DOHH2 (cell line): ENCODE results near the gene SLC6A9.

Source experiments
- H3F3A ChIP-seq: fragments of 200-600 bp; sonication (generic), shearing (Covaris generic); 2 replicates; pipeline ENCODE4 v1.6.0; 2016; ENCODE audit warnings: antibody characterized with exemption, mild to moderate bottlenecking; ENCODE audit not compliant: control insufficient read depth, insufficient read depth
- H3K27ac ChIP-seq: fragments of 200-600 bp; sonication (generic); 2 replicates; pipeline ENCODE4 v1.5.1; 2014; ENCODE audit warnings: low read depth, mild to moderate bottlenecking, low read length, moderate library complexity
- H3K27me3 ChIP-seq: fragments of 200-600 bp; sonication (generic); 2 replicates; pipeline ENCODE4 v1.6.1; 2014; ENCODE audit warnings: mild to moderate bottlenecking, low read length, mixed read lengths; ENCODE audit not compliant: control insufficient read depth
- H3K36me3 ChIP-seq: fragments of 200-600 bp; sonication (generic); 2 replicates; pipeline ENCODE4 v1.6.1; 2014; ENCODE audit warnings: mild to moderate bottlenecking, low read length, moderate library complexity, mixed read lengths; ENCODE audit not compliant: control insufficient read depth
- H3K4me1 ChIP-seq: fragments of 200-600 bp; sonication (generic); 2 replicates; pipeline ENCODE4 v1.6.1; 2014; ENCODE audit warnings: mild to moderate bottlenecking, low read length, mixed read lengths; ENCODE audit not compliant: control insufficient read depth
- H3K4me2 ChIP-seq: fragments of 200-600 bp; sonication (generic); 2 replicates; pipeline ENCODE4 v1.6.0; 2014; ENCODE audit warnings: mild to moderate bottlenecking, low read length, moderate library complexity
- H3K4me3 ChIP-seq: fragments of 200-600 bp; sonication (generic); 2 replicates; pipeline ENCODE4 v1.5.1; 2014; ENCODE audit warnings: mild to moderate bottlenecking, low read length, mixed read lengths
- H3K79me2 ChIP-seq: fragments of 200-600 bp; sonication (generic); 2 replicates; pipeline ENCODE4 v1.6.1; 2014; ENCODE audit warnings: mild to moderate bottlenecking, low read length, mixed read lengths; ENCODE audit not compliant: control insufficient read depth
- H3K9me2 ChIP-seq: fragments of 200-600 bp; sonication (generic); replicated peaks from 2 replicates; pipeline ENCODE4 v1.6.1; 2014; ENCODE audit warnings: mild to moderate bottlenecking, low read length, mixed read lengths; ENCODE audit not compliant: control insufficient read depth
- H3K9me3 ChIP-seq: fragments of 200-600 bp; sonication (generic); 2 replicates; pipeline ENCODE4 v1.6.1; 2014; ENCODE audit warnings: antibody characterized with exemption, low read length, mixed read lengths; ENCODE audit not compliant: control insufficient read depth, insufficient read depth
- H4K20me1 ChIP-seq: fragments of 200-600 bp; sonication (generic); 2 replicates; pipeline ENCODE4 v1.6.0; 2014; ENCODE audit warnings: low read depth, mild to moderate bottlenecking, antibody characterized with exemption, low read length, moderate library complexity; ENCODE audit not compliant: control insufficient read depth, insufficient read depth
- EZH2phosphoT487 ChIP-seq: fragments of 200-600 bp; sonication (generic); IDR thresholded peaks from 2 replicates; pipeline ENCODE4 v1.6.1; 2017; ENCODE audit warnings: borderline replicate concordance, mild to moderate bottlenecking, antibody characterized with exemption, low read length, moderate library complexity, mixed read lengths
- TF ChIP-seq, protein P1 (sequence below): fragments of 200-600 bp; sonication (generic); IDR thresholded peaks from one replicate; pipeline ENCODE4 v1.5.1; 2014; ENCODE audit warnings: antibody characterized with exemption, mild to moderate bottlenecking, low read depth, low read length; ENCODE audit not compliant: poor library complexity, severe bottlenecking

SLC6A9 gene

DNA sequence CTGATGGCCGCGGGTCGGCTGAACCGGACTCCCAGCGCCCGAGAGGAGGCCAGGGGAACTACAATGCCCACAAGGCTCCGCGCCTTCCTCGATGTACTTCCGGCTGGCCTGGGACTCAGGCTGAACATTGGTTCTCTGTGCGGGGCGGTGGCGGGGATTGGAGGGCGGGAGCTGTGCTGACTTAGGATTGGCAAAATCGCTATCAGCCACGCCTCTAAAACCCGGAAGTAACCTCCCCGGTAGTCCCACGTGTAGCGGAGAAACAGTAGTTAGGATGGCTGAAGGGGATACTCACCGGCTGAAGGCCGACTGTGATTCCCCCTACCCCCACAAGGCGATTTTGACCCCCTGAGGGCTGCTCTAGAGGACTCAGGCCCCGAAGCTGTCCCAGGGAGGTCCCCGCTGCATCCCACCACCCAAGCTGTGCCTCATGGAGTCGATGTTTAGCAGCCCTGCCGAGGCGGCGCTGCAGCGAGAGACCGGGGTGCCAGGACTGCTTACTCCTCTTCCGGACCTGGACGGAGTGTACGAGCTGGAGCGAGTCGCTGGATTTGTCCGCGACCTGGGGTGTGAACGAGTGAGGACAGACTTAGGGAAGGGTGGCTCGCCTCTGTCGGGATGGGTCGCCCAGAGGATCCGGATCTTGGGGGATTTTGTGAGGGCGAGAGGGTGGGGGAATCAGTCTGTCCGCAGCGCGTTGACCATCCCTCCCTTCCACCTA, 61.4 kb downstream of the SLC6A9 start, which contains the start of gene DPH2:
DPH2 (plus strand) TSS at position 265 of the 721 bp plus-strand sequence; CDS start at position 431, 166 bp downstream.
- Histone ChIP-seq H3K4me2 (peak within 1 kb of the TSS; percentile 89), H4K20me1 (no peaks in the 10 kb centered on the region), H3K36me3 (peaks cover 36% of the 10 kb centered on the region), H3K79me2 (peaks cover 23% of the 10 kb centered on the region), H3K27ac (no peak within 1 kb of the TSS), H3K4me1 (peaks cover 25% of the 10 kb centered on the region), H3K4me3 (peak within 1 kb of the TSS; percentile 95), H3K9me2 (no peaks in the 10 kb centered on the region), H3K9me3 (no peaks in the 10 kb centered on the region), H3F3A (peaks cover 12% of the 10 kb centered on the region; the same call in 1 of the 2 replicates), H3K27me3 (no peaks in the 10 kb centered on the region)
- TF ChIP-seq EZH2phosphoT487 = no peak
- TF ChIP-seq, protein P1, sequence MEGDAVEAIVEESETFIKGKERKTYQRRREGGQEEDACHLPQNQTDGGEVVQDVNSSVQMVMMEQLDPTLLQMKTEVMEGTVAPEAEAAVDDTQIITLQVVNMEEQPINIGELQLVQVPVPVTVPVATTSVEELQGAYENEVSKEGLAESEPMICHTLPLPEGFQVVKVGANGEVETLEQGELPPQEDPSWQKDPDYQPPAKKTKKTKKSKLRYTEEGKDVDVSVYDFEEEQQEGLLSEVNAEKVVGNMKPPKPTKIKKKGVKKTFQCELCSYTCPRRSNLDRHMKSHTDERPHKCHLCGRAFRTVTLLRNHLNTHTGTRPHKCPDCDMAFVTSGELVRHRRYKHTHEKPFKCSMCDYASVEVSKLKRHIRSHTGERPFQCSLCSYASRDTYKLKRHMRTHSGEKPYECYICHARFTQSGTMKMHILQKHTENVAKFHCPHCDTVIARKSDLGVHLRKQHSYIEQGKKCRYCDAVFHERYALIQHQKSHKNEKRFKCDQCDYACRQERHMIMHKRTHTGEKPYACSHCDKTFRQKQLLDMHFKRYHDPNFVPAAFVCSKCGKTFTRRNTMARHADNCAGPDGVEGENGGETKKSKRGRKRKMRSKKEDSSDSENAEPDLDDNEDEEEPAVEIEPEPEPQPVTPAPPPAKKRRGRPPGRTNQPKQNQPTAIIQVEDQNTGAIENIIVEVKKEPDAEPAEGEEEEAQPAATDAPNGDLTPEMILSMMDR = peak; percentile 42

DNA sequence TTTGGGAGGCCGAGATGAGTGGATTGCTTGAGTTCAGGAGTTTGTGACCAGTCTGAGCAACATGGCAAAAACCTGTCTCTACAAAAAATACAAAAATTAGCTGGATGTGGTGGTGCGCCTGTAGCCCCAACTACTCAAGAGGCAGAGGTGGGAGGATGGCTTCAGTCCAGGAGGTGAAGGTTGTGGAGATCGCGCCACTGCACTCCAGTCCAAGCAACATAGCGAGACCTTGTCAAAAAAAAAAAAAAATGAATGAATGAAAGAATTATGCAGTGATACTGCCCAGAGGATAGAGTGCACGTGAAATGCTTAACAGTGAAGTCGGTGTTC, 61.9 kb downstream of the SLC6A9 start:
- H4K20me1 ChIP-seq = no peaks in the 10 kb centered on the region
- peaks cover 12% of the 10 kb centered on the region; the same call in 1 of the 2 replicates for H3F3A ChIP-seq
- no peaks in the 10 kb centered on the region for H3K9me3 ChIP-seq
- H3K36me3 ChIP-seq = peaks cover 36% of the 10 kb centered on the region
- H3K4me1 ChIP-seq = peaks cover 25% of the 10 kb centered on the region
- H3K9me2 ChIP-seq = no peaks in the 10 kb centered on the region
- no peaks in the 10 kb centered on the region for H3K27me3 ChIP-seq
- peak overlapping the region; percentile 95 for H3K4me3 ChIP-seq
- H3K79me2 ChIP-seq = peaks cover 21% of the 10 kb centered on the region
- H3K4me2 ChIP-seq = peak overlapping the region; percentile 89
- H3K27ac ChIP-seq = no peak overlapping the region
- TF ChIP-seq, protein P1 = no peak
- TF ChIP-seq EZH2phosphoT487 = no peak

- TF ChIP-seq, protein P1 = no peak
- no peak for TF ChIP-seq EZH2phosphoT487
- Histone ChIP-seq H3K4me3 (no peak overlapping the region), H3K4me2 (no peak overlapping the region), H3F3A (peaks cover 6% of the 10 kb centered on the region; the same call in 1 of the 2 replicates), H3K4me1 (peaks cover 16% of the 10 kb centered on the region), H3K36me3 (peaks cover 30% of the 10 kb centered on the region), H4K20me1 (no peaks in the 10 kb centered on the region), H3K9me2 (no peaks in the 10 kb centered on the region), H3K9me3 (no peaks in the 10 kb centered on the region), H3K79me2 (peaks cover 21% of the 10 kb centered on the region), H3K27me3 (no peaks in the 10 kb centered on the region), H3K27ac (no peak overlapping the region)
Measured at GRCh38 chr1:43968348-43968948, 62.8 kb downstream of the SLC6A9 start.
